Left ventricle myocardium superior (tissue), 1 donor: ENCODE results near the gene CIART. TPM values are rescaled to one million over a fixed set of nuclear protein-coding genes. Genes with fewer than 3 reads are reported as not detected.
"Not testable (repeated sequence)": the region's sequence is repeated elsewhere in the genome, so short reads cannot be mapped to it uniquely, and the experiment has no call there.

ENCODE experiments used
- ATAC-seq: fragments of 200-7000 bp; cut with Tn5 transposase; one replicate; pipeline ENCODE4 v1.9.1; 2020; ENCODE audit warnings: mild to moderate bottlenecking, moderate library complexity
- DNase-seq: peaks from one replicate; pipeline ENCODE4 v3.0.0-alpha.2; 2020
- intact Hi-C: fragments of 100-400 bp; cut with micrococcal nuclease; formaldehyde crosslinking; loops from one replicate; pipeline ENCODE4 v1.11.0; 2022
- total RNA-seq: library from RNA; stranded (reverse); fragmentation: NEBNext Ultra II Directional; extraction: Animal tissue kit (Norgen Biotek cat#: 25700); gene quantifications from one replicate; pipeline ENCODE4 v1.2.1, GENCODE V29; 2021
- donor health status: DM: no; HTN: yes; CAD: no; lungs with severe emphysema.

The CIART gene
- total RNA-seq, 1 donor from 2014 or later, result 15.4 TPM

DNA sequence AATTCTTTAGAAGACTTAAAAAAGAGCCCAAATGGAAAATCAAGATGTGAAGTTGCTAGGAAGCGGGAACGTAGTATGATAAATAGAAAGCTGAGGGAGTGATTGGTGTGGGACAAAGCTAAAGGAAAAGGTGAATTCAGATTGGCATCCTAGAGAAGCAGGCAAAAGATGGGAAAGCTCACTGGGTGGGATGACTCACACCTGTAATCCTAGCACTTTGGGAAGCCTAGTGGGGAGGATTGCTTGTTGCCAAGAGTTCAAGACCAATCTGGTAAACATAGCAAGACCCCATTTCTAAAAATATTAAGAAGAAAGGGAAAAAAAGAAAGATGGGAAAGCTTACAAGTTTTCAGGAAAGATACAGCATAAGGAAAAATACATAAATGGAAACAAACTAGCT lies 13.1 kb downstream of the CIART start:
- DNase-seq (no peak), ATAC-seq (no peak)
- intact Hi-C loops, result no loop called here

DNA sequence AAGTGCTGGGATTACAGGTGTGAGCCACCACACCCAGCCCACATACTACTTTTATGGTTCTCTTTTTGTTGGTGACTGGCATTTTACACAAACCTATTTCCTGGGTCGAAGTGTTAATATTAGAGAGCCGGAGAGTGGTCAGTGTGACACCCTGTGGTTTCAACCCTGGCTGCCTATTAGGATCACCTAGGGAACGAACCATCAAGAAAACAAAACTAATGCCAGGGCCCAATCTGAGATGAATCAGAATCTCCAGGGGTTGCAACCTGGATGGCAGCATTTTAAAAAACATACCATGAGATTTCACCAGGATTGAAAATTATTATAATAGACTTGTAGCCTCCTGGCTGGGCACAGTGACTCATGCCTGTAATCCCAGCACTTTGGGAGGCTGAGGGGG lies 17.4 kb downstream of the CIART start:
- DNase-seq (no peak), ATAC-seq (no peak)
- intact Hi-C loops, result no loop called here

GRCh38 chr1:150302338-150302737 lies 20.0 kb downstream of the CIART start:
- intact Hi-C loops, result no loop called here
- no peak for ATAC-seq

DNA sequence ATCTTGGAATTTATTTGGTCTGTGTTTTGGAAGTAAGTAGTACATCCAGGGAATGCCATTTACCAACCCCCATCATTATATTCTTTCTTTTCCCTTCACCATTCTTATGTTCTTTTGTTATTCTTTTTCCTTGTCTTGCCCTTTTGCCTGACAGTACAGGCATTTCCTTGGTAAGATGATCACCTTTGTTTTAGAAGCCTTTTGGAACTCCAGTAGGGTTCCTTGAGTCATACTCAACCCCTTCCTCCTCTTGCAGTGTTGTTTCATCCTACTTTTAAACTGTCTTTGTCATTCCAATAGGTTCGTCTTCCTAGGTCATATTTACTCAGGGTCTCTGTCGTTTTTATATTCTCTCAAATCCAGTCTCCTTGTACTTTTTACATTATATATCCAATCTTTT lies 20.5 kb downstream of the CIART start:
- intact Hi-C loops, result no loop called here
- no peak for DNase-seq
- no peak for ATAC-seq

More at GRCh38 chr1:150302338-150302737, 20.0 kb downstream of the CIART start:
- no peak for DNase-seq

DNA sequence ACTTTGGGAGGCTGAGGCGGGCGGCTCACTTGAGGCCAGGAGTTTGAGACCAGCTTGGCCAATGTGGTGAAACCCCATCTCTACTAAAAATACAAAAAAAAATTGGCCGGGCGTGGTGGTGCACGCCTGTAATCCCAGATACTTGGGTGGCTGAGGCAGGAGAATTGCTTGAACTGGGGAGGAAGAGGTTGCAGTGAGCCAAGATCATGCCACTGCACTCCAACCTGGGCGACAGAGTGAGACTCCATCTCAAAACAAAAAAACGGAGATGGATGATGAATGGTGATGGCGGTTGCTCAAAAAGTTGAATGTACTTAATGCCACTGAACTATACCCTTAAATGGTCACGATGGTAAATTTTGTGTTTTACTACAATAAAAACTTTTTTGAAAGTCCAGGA lies 26.2 kb downstream of the CIART start:
- ATAC-seq, intact Hi-C loops, DNase-seq: not testable (repeated sequence)

DNA sequence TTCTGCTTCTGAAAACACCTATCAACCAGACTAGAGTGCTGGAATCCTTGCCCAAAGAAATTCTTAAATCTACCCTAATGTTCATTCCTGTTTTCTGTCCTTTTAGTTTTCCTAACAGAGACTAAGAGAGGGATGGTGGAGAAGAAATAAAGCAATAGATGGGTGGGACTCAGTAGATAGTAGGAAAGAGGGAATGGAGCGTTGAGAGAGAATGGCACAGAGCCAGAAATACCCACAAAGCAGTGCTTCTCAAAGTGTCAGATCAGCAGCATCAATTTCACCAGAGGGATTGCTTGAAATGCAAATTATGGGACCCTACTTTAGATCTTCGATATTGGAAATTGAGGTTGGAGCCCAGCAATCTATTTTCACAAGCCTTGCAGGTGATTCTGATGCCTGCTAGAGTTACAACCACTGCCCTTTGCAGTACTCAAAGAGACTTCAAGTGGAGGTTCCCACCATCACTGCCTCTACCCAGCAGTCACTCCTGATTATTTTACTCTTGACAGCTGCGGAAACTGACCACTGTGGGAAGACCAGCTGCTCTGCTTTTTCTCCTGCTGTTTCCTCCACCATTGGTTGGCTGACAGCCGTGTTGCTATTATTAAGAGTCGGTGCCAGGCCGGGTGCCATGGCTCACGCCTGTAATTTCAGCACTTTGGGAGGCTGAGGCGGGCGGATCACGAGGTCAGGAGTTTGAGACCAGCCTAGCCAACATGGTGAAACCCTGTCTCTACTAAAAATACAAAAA lies 27.6 kb downstream of the CIART start:
- no peak for ATAC-seq
- intact Hi-C loops, result no loop called here
- DNase-seq, result no peak

DNA sequence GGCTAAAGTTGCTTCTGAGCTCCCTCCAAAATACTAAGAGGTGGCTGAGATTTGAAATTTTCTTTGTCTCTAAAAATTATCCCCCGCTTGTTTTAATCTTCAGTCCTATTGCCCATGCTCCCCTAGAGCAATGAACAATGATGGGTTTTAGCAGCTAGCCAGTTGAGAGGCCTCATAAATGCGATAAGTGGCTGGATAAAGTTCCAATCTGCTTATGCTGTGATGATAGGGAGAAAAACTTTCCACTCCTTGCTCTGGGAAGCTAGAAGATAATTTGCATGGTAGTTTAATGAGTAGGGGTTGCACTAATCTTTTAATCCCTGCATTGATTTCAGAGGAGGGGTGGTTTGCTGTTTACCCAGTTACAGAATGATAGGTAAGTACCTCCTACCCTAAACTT lies 29.4 kb downstream of the CIART start:
- intact Hi-C loops, result no loop called here
- ATAC-seq (no peak), DNase-seq (no peak)

GRCh38 chr1:150314691-150315090 lies 32.3 kb downstream of the CIART start:
- ATAC-seq, intact Hi-C loops, DNase-seq: not testable (repeated sequence)

DNA sequence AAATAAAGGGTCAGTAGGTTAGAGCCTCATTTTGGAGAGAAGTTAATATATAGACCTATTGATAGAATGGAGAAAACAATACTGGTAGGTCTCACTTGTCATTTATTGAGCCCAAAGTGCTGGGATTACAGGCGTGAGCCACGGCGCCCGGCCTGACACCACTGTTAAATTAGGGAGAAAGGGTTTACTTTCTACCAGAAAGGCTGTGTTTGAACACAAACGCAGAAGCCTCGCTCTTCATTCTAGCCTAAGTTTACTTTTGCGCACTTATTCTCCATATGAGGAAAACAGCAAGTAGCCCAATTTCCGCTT lies 38.3 kb downstream of the CIART start:
- no peak for DNase-seq
- intact Hi-C loops, result no loop called here
- ATAC-seq, result no peak

GRCh38 chr1:150321826-150322166 lies 39.4 kb downstream of the CIART start:
- ATAC-seq, result no peak
- intact Hi-C loops, result no loop called here
- no peak for DNase-seq

DNA sequence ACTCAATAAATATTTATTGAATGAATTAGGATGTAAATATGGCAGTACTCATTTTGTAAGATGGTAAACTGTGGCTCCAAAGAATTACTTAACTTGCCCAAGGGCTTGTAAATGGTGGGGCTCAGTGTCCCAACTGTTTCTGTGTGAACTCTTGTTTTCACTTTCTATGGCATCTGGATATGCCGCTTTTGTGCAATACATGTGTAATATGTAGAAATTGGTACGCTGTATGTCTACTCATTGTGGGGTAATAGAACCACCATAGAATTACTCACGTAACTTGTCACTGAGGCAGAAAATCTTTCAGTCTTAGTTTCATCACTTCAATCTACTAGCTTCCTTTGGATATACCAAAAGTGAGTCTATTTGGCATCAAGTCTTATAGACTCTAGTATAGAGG lies 40.0 kb downstream of the CIART start:
- ATAC-seq (no peak), DNase-seq (no peak)
- intact Hi-C loops, result no loop called here

GRCh38 chr1:150332651-150333290 lies 50.4 kb downstream of the CIART start:
- ATAC-seq (no peak), DNase-seq (no peak)
- intact Hi-C loops, result no loop called here

Other genes starting within 250 kb of the CIART start
- gene VPS45, start 214.8 kb upstream of the CIART start, total RNA-seq, result 50.6 TPM
- gene PLEKHO1, start 132.6 kb upstream of the CIART start, total RNA-seq, result 44.3 TPM
- gene ANP32E, start 46.4 kb upstream of the CIART start, total RNA-seq, result 27.0 TPM
- 22.8 TPM for gene CA14, start 24.8 kb upstream of the CIART start, total RNA-seq
- gene APH1A, start 13.5 kb upstream of the CIART start, total RNA-seq, result 58.5 TPM
- 9.8 TPM for gene C1orf54, start 9.8 kb upstream of the CIART start, total RNA-seq
- 72.3 TPM for gene MRPS21, start 11.3 kb downstream of the CIART start, total RNA-seq
- 21.1 TPM for gene PRPF3, start 39.0 kb downstream of the CIART start, total RNA-seq
- 24.4 TPM for gene RPRD2, start 81.6 kb downstream of the CIART start, total RNA-seq
- 31.3 TPM for gene TARS2, start 204.9 kb downstream of the CIART start, total RNA-seq
- 14.0 TPM for gene ECM1, start 225.6 kb downstream of the CIART start, total RNA-seq
- not detected for gene FALEC, start 233.2 kb downstream of the CIART start, total RNA-seq